ENCODE data around the gene TAOK3. TPM values are rescaled to one million over a fixed set of nuclear protein-coding genes. Genes with fewer than 3 reads are reported as not detected.

The TAOK3 gene
- total and polyA plus RNA-seq, 12 donors = 8.4 to 29.8 (median 21.2) TPM

DNA sequence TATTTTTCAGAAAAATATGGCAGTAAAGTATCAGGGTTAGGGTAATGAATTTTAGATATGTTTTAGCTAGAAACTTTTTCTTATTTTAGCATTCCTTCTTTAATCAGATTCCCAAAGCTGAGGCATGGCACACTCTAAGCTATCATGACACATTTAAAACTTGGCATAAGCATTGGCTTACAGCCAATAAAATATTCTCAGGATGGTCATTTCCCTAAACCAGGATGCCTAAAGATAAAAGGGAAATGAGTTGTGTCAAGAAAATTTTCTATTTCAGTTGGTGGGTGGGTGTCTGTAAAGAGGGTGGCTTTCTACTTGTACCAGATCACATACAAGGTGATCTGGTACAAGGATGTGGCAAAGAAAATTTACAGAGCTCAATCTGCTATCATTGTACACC lies 189.0 kb downstream of the TAOK3 start:
- H3K4me1 ChIP-seq = peaks cover 0 to 60% (median 38%) of the 10 kb centered on the region in 9 donors

GRCh38 chr12:118183155-118183554 lies 189.6 kb downstream of the TAOK3 start:
- Histone ChIP-seq H3K27ac (peak overlapping the region in 7 of 10 donors; percentile 3 to 47 (median 15)), H3K4me3 (no peak overlapping the region), H3K4me1 (peaks cover 0 to 56% (median 36%) of the 10 kb centered on the region in 9 donors), H3K9me3 (no peaks in the 10 kb centered on the region), H3K36me3 (peaks cover 0 to 40% (median 17%) of the 10 kb centered on the region in 9 donors), H3K27me3 (no peaks in the 10 kb centered on the region)
- ATAC-seq = no peak
- intact Hi-C loops (cut with DNase I) = loop anchor here in 6 of 10 donors (2.0 to 10.0 kb wide), 3 partner anchors 192 to 194 kb away; partner anchors contain the start of genes SUDS3 (in 6 of the 6) and TAOK3 (in 1 of the 6)
- TF ChIP-seq, protein P1, sequence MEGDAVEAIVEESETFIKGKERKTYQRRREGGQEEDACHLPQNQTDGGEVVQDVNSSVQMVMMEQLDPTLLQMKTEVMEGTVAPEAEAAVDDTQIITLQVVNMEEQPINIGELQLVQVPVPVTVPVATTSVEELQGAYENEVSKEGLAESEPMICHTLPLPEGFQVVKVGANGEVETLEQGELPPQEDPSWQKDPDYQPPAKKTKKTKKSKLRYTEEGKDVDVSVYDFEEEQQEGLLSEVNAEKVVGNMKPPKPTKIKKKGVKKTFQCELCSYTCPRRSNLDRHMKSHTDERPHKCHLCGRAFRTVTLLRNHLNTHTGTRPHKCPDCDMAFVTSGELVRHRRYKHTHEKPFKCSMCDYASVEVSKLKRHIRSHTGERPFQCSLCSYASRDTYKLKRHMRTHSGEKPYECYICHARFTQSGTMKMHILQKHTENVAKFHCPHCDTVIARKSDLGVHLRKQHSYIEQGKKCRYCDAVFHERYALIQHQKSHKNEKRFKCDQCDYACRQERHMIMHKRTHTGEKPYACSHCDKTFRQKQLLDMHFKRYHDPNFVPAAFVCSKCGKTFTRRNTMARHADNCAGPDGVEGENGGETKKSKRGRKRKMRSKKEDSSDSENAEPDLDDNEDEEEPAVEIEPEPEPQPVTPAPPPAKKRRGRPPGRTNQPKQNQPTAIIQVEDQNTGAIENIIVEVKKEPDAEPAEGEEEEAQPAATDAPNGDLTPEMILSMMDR (IDR thresholded peaks at IDR 0.05) = no peak
- no peak for DNase-seq

More for the DNA sequence above, 189.0 kb downstream of the TAOK3 start:
- H3K36me3 ChIP-seq = peaks cover 0 to 37% (median 17%) of the 10 kb centered on the region in 9 donors
- H3K27ac ChIP-seq = peak overlapping the region in 8 of 10 donors; percentile 3 to 47 (median 14)
- DNase-seq (no peak), ATAC-seq (peak in 1 of 8 donors; percentile 19)
- H3K4me3 ChIP-seq = no peak overlapping the region
- TF ChIP-seq, protein P1 (IDR thresholded peaks at IDR 0.05) = no peak
- intact Hi-C loops (cut with DNase I) = loop anchor here in 7 of 10 donors (1.0 to 10.0 kb wide), 4 partner anchors 191 to 194 kb away; partner anchors contain the start of genes SUDS3 (in 7 of the 7) and TAOK3 (in 1 of the 7)
- no peaks in the 10 kb centered on the region for H3K27me3 ChIP-seq
- H3K9me3 ChIP-seq = no peaks in the 10 kb centered on the region

DNA sequence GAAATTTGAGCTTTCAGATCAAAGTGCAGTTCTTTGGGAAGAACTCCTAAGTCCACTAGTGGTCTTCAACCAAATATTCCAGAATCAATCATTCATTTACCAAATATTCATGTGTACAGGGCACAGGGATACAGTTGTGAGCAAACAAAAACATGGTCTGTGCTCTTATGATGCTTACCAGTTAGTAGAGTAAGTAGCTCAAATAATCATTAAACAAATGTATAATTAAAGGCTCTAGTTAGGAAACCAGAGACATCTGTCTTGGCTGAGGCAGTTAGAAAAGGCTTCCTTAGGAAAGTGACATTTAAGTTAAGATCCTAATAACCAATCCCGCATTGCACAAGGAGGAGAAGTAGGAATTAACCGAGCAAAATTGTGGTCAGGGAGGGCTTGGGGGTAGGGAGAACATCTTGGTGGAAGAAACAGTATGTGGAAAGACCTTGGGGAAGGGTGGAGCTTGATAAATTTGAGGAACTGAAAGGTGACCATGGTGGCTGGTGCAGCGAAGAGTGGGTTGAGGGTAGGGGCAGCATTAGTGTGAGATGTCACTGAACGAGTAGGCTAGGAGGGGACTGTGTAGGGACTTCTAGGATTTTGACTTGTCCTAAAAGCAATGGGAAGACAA lies 196.8 kb downstream of the TAOK3 start:
- TF ChIP-seq, protein P1 (IDR thresholded peaks at IDR 0.05) = no peak
- intact Hi-C loops (cut with DNase I) = no loop called here
- Histone ChIP-seq H3K27ac (no peak overlapping the region), H3K27me3 (no peaks in the 10 kb centered on the region), H3K36me3 (peaks cover 0 to 100% (median 63%) of the 10 kb centered on the region in 9 donors), H3K4me1 (peaks cover 0 to 10% (median 0%) of the 10 kb centered on the region in 9 donors), H3K4me3 (no peak overlapping the region), H3K9me3 (no peaks in the 10 kb centered on the region)
- DNase-seq = no peak
- peak in 1 of 8 donors; percentile 35 for ATAC-seq
- 88% methylated on average over 4 of the region's 4 CpGs for WGBS, 2 donors

- no peaks in the 10 kb centered on the region for H3K27me3 ChIP-seq
- no peak overlapping the region for H3K4me3 ChIP-seq
- peaks cover 0 to 6% (median 0%) of the 10 kb centered on the region in 9 donors for H3K4me1 ChIP-seq
- H3K27ac ChIP-seq = no peak overlapping the region
- DNase-seq (no peak), ATAC-seq (no peak)
- TF ChIP-seq, protein P1 (IDR thresholded peaks at IDR 0.05) = no peak
- peaks cover 0 to 89% (median 23%) of the 10 kb centered on the region in 9 donors for H3K36me3 ChIP-seq
- no peaks in the 10 kb centered on the region for H3K9me3 ChIP-seq
- intact Hi-C loops (cut with DNase I) = no loop called here
- WGBS, 2 donors = 84 to 88% methylated on average over 2 of the region's 2 CpGs
These were observed 205.8 kb downstream of the TAOK3 start for GRCh38 chr12:118166946-118167345.
